ENCODE data around the gene ARPC4.
"Not testable (repeated sequence)": the region's sequence is repeated elsewhere in the genome, so short reads cannot be mapped to it uniquely, and the experiment has no call there.

Gene ARPC4

DNA sequence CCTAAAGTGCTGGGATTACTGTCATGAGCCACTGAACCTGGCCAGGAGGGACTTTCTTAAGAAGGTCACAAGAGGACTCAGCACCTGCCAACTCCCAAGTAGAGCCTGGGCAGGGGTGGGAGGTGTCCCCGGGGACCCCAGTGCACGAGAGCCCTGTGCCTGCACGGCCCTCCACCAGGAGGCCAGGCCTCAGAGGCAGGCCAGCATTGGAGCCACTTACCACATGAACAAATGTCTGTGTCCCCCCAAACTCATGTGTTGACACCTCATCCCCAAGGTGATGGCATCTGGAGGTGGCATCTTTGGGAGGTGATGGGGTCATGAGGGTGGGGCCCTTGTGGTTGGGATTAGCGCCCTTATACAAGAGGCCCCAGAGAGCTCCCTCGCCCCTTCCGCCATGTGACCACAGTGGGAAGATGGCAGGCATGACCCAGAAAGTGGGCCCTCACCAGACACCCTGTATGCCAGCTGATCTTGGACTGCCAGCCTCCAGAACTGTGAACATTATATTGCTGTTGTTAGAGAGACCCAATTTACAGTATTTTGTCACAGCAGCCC lies 54.1 kb downstream of the ARPC4 start:
- TF ChIP-seq, protein P1, sequence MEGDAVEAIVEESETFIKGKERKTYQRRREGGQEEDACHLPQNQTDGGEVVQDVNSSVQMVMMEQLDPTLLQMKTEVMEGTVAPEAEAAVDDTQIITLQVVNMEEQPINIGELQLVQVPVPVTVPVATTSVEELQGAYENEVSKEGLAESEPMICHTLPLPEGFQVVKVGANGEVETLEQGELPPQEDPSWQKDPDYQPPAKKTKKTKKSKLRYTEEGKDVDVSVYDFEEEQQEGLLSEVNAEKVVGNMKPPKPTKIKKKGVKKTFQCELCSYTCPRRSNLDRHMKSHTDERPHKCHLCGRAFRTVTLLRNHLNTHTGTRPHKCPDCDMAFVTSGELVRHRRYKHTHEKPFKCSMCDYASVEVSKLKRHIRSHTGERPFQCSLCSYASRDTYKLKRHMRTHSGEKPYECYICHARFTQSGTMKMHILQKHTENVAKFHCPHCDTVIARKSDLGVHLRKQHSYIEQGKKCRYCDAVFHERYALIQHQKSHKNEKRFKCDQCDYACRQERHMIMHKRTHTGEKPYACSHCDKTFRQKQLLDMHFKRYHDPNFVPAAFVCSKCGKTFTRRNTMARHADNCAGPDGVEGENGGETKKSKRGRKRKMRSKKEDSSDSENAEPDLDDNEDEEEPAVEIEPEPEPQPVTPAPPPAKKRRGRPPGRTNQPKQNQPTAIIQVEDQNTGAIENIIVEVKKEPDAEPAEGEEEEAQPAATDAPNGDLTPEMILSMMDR (IDR thresholded peaks at IDR 0.05; ENCODE audit: insufficient read depth, missing control alignments) = no peak
- FAIRE-seq = no peak
- DNase-seq (ENCODE audit: insufficient read length, low spot score) = no peak

GRCh38 chr3:9847870-9848269 lies 55.0 kb downstream of the ARPC4 start:
- not testable (repeated sequence) for FAIRE-seq; DNase-seq (ENCODE audit: insufficient read length, low spot score)

DNA sequence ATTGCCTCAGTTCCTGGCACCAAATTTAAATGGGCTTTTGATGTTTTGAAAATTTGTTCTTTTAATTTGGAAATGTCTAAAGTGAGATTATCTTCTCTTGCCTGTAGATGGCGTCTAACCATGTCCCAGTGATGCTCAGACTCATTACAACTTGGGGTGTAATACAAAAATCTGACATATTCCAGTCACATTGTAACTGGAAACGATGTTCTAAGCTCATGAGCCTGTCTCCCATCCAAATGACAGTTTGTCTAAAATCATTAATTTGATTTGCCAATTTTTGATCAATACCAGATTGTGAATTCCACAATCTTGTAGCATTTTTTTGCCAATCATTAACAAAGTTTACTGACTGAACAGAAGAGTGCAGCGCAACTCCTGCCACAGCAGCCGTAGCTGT lies 56.0 kb downstream of the ARPC4 start:
- TF ChIP-seq, protein P1 (IDR thresholded peaks at IDR 0.05; ENCODE audit: insufficient read depth, missing control alignments) = peak; percentile 54
- not testable (repeated sequence) for FAIRE-seq; DNase-seq (ENCODE audit: insufficient read length, low spot score)

DNA sequence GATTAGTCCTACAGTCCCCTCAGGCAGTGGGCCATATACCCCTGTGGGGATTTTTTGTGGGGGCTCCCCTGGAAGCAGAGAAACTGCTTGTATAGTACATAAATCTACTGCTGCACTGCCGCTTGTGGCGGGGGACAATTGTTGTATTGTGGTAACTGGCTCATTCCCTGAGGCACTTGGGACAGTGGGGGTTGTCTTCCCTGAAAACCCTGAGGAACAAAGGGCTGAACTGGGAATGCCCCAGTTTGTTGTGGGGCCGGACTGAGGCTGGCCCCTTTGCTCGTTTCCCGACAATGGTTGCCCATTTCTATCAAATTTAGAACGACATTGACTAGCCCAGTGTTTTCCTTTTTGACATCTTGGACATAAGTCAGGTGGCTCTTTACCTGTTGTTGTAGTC lies 58.5 kb downstream of the ARPC4 start:
- FAIRE-seq; DNase-seq (ENCODE audit: insufficient read length, low spot score): not testable (repeated sequence)

DNA sequence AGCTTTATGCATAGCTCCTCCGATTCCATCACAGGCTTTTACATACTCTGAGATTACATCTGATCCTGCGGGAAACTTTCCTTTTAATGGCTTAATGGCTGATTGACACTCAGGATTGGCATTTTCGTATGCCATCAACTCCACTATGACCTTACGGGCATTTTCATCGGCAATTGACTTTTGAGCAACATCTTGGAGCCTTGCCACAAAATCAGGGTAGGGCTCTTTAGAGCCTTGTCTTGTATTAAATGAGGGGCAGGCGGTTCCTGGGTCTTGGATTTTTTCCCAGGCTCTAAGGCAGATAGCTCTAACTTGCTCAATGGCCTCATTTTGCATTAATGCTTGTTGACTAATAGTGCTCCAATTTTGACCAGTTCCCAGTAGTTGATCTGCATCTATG lies 59.0 kb downstream of the ARPC4 start:
- not testable (repeated sequence) for DNase-seq (ENCODE audit: insufficient read length, low spot score); FAIRE-seq

DNA sequence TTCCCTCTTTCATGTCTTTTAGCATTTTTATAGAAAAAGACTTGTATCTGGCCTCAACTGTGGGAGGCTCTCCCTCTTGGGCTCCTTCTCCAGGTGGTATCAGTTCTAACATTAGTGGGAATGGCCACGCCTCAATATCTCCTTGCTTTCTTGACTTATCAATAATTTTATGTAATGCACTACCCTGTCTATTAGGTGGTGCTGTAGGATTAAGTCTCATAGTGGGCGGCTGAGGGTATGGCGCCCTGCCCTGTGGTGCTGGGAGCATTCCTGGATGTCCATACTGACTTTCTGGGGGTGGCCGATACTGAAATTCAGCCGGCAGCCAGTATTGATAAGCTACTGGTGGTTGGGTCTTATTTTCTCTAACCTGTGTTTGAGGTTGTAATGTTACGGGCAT lies 59.6 kb downstream of the ARPC4 start:
- TF ChIP-seq, protein P1 (IDR thresholded peaks at IDR 0.05; ENCODE audit: insufficient read depth, missing control alignments) = no peak
- DNase-seq (ENCODE audit: insufficient read length, low spot score) (no peak), FAIRE-seq (no peak)

DNA sequence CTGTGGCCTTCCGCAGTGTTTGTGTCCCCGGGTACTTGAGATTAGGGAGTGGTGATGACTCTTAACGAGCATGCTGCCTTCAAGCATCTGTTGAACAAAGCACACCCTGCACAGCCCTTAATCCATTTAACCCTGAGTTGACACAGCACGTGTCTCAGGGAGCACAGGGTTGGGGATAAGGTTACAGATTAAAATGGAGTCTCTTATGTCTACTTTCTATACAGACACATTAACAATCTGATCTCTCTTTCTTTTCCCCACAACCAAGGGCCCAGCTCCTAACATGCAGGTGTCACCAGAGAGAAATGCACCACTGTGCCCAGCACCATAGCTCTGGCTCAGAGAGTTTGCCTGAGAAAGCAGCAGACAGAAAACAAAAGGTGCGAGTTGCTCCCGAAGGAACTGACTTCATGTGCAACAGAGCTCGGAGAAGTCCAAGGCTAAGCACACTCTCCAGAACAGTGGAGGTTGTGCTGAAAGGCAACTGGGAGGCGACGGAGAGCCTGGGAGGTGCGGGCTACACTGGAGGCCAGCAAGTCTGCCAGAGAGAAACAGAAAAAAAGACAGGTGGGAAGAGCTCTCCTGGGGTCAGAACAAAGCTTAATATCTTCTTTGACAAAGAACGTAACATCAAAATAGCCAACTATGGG lies 61.5 kb downstream of the ARPC4 start:
- FAIRE-seq; DNase-seq (ENCODE audit: insufficient read length, low spot score): not testable (repeated sequence)

DNA sequence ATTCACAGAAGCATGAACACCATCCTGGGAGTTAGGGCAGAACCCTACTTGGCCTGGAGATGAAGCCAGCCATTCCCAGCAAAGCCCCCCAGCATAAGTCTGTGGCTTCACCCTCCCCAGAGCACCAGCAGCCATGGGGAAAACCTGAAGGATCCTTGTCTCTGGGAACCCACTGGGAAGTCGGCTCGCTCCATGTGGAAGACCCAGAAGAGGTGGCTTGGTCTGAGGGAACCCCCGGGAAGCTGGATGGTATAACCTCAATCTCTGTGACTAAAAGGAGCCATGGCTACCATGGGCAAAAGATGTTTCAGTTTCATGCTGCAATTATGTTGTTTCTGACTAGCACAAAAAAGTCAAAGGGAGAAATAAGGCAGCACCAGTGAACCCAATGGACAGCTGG lies 62.7 kb downstream of the ARPC4 start:
- FAIRE-seq (no peak), DNase-seq (ENCODE audit: insufficient read length, low spot score) (no peak)
- TF ChIP-seq, protein P1 (IDR thresholded peaks at IDR 0.05; ENCODE audit: insufficient read depth, missing control alignments) = no peak

Data from D721Med (cell line).